ENCODE results near the gene ZNF256. TPM values are rescaled to one million over a fixed set of nuclear protein-coding genes. Genes with fewer than 3 reads are reported as not detected.
"Not testable (repeated sequence)": the region's sequence is repeated elsewhere in the genome, so short reads cannot be mapped to it uniquely, and the experiment has no call there.

The ZNF256 gene
- total RNA-seq, 4 donors from 2014 or later, result 4.2 to 8.6 (median 5.2) TPM

DNA sequence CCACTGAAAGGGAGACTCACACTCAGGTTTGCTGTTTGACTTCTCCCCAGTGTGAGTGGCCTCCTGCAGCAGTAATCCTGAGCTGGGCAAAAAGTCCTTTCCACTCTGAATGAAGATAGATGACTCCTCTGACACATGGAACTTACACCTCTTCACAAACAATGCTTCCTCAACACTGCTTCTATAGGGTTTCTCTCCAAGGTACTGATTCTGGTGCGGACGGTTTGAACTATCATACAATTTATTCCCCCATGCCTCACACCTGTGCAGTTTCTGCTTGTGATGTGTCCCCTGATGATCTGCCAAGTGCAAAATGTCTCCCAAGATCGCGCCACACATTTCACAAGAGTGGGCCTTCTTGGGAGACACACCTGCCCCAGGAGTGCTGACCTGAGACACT, 19.9 kb downstream of the ZNF256 start:
- WGBS, 2 donors (ENCODE audit: low coverage in 1 of 2), result 95 to 100% methylated on average over 2 to 4 of the region's 4 CpGs

GRCh38 chr19:57916168-57916995, 31.1 kb downstream of the ZNF256 start, which contains the start of gene ZNF417:
Gene ZNF417 (minus strand): TSS chr19:57916592. CDS start chr19:57916411, 181 bp downstream.
- not testable (repeated sequence) for H3K27me3 ChIP-seq
- Histone ChIP-seq H3K27ac (peak within 1 kb of the TSS; percentile 39 to 88 (median 82)), H3K4me3 (peak within 1 kb of the TSS; percentile 57 to 85), H3K36me3 (peaks cover 0 to 58% of the 10 kb centered on the region in 2 donors), H3K4me1 (peaks cover 0 to 17% (median 9%) of the 10 kb centered on the region in 3 donors), H3K9me3 (peaks cover 0 to 24% (median 0%) of the 10 kb centered on the region in 3 donors)
- TF ChIP-seq POLR2AphosphoS5 (IDR thresholded peaks at IDR 0.05) (peak; percentile 69), POLR2A (IDR thresholded peaks at IDR 0.05) (peak in 1 of 2 donors; percentile 45)
- TF ChIP-seq, protein P1, sequence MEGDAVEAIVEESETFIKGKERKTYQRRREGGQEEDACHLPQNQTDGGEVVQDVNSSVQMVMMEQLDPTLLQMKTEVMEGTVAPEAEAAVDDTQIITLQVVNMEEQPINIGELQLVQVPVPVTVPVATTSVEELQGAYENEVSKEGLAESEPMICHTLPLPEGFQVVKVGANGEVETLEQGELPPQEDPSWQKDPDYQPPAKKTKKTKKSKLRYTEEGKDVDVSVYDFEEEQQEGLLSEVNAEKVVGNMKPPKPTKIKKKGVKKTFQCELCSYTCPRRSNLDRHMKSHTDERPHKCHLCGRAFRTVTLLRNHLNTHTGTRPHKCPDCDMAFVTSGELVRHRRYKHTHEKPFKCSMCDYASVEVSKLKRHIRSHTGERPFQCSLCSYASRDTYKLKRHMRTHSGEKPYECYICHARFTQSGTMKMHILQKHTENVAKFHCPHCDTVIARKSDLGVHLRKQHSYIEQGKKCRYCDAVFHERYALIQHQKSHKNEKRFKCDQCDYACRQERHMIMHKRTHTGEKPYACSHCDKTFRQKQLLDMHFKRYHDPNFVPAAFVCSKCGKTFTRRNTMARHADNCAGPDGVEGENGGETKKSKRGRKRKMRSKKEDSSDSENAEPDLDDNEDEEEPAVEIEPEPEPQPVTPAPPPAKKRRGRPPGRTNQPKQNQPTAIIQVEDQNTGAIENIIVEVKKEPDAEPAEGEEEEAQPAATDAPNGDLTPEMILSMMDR (IDR thresholded peaks at IDR 0.05), result peak in 3 of 4 experiments; percentile 19 to 47 (median 23)
- 0 to 1% methylated on average over 10 to 13 of the region's 51 CpGs for WGBS, 2 donors (ENCODE audit: low coverage in 1 of 2)
- peak; percentile 99 for ATAC-seq

More for the DNA sequence above, 19.9 kb downstream of the ZNF256 start:
- Histone ChIP-seq H3K27me3 (no peaks in the 10 kb centered on the region), H3K27ac (no peak overlapping the region), H3K4me1 (no peaks in the 10 kb centered on the region), H3K4me3 (no peak overlapping the region), H3K36me3 (peaks cover 0 to 93% of the 10 kb centered on the region in 2 donors), H3K9me3 (peaks cover 0 to 91% (median 3%) of the 10 kb centered on the region in 3 donors)
- ATAC-seq, result no peak
- no peak for TF ChIP-seq POLR2A (IDR thresholded peaks at IDR 0.05)
- TF ChIP-seq EP300 (IDR thresholded peaks at IDR 0.05), result no peak
- TF ChIP-seq, protein P1 (IDR thresholded peaks at IDR 0.05), result no peak
- no peak for TF ChIP-seq POLR2AphosphoS5 (IDR thresholded peaks at IDR 0.05)

DNA sequence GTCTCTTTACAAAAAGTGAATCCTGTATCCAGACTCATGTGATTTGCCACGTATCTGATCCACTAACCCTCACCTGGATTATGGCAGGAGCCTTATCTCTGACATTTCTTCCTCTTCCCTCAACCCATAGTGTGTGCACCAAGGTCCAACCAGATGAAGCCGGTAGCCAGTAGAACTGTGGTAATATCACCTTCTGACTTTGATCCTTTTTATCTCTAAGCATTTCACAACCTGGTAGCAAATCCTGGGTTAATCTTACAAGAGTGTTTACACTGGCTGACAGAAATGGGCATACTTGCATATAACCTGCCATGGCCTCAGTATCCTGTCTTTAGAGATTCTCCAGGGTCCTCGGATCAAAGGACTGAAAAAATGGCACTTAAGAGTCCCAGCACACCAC, 33.0 kb downstream of the ZNF256 start:
- no peak for TF ChIP-seq POLR2AphosphoS5 (IDR thresholded peaks at IDR 0.05)
- TF ChIP-seq POLR2A (IDR thresholded peaks at IDR 0.05), result no peak
- TF ChIP-seq, protein P1 (IDR thresholded peaks at IDR 0.05), result no peak
- TF ChIP-seq EP300 (IDR thresholded peaks at IDR 0.05), result no peak
- Histone ChIP-seq H3K4me1 (peaks cover 0 to 17% (median 9%) of the 10 kb centered on the region in 3 donors), H3K27ac (no peak overlapping the region), H3K36me3 (peaks cover 0 to 55% of the 10 kb centered on the region in 2 donors), H3K4me3 (no peak overlapping the region), H3K9me3 (peaks cover 0 to 35% (median 0%) of the 10 kb centered on the region in 3 donors), H3K27me3 (no peaks in the 10 kb centered on the region)
- 81 to 93% methylated on average over 2 to 3 of the region's 3 CpGs for WGBS, 2 donors (ENCODE audit: low coverage in 1 of 2)
- no peak for ATAC-seq

DNA sequence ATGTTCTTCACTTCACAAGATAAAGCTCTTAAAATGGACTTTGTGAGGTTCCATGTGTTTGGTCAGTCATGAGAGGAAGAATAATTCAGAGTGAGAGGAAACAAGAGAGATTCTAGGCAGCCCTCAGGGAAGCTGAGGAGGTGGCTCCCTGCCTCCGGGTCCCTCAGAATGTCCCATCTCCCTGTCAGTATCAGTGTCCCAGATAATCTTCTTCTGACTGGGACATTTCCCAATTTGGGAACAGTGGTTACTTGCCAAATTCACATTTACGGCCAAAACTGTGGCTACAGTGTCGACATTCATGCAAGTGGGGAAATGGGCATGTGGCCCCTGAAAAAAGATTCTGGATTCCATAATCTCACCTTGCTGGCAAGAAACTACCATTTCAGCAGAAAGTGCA, 40.1 kb downstream of the ZNF256 start:
- TF ChIP-seq POLR2AphosphoS5 (IDR thresholded peaks at IDR 0.05), result no peak
- TF ChIP-seq, protein P1 (IDR thresholded peaks at IDR 0.05), result no peak
- TF ChIP-seq POLR2A (IDR thresholded peaks at IDR 0.05), result no peak
- TF ChIP-seq EP300 (IDR thresholded peaks at IDR 0.05), result no peak
- ATAC-seq, result no peak
- H3K4me3 ChIP-seq, result no peak overlapping the region
- H3K4me1 ChIP-seq, result peaks cover 0 to 9% (median 0%) of the 10 kb centered on the region in 3 donors
- H3K27ac ChIP-seq, result no peak overlapping the region
- H3K36me3 ChIP-seq, result peaks cover 0 to 61% of the 10 kb centered on the region in 2 donors
- H3K9me3 ChIP-seq, result peaks cover 0 to 74% (median 0%) of the 10 kb centered on the region in 3 donors
- WGBS, 2 donors (ENCODE audit: low coverage in 1 of 2), result 93 to 100% methylated on average over 1 to 3 of the region's 3 CpGs
- H3K27me3 ChIP-seq, result no peaks in the 10 kb centered on the region

Data from gastroesophageal sphincter (tissue), 4 donors.